Measurements from ENCODE around the gene ASIC2.
A peak's percentile ranks its signal among the peaks of the same experiment; 100 is the strongest.

ASIC2 gene

DNA sequence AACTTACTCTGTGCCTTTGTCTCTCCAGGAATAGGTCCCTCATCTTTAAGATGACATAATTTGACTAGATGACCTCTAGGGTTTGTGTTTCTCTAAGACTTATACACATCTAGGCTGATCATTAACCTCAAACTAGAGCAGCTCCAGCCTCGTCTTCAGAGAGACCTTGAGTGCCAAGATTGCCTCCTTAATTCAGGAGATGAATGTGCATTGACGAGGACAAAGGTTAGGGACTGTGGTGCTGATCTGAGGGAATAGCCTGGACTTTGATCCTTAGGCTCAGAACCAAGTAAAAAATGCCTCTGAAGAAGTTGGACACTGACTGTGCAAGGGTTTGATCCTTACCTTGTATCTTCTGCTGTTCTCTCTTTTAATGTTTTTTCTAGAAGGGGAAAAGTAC is 17.2 kb upstream of the ASIC2 start:
- H3K36me3 ChIP-seq (ENCODE audit: insufficient read depth, low read length) = no peaks in the 10 kb centered on the region
- no peak overlapping the region for H3K27ac ChIP-seq (ENCODE audit: low read depth, low read length)
- H2AFZ ChIP-seq (ENCODE audit: low read length, unreplicated experiment) = no peak overlapping the region
- no peak overlapping the region for H3K4me3 ChIP-seq (ENCODE audit: low read depth, low read length)
- peaks cover 80% of the 10 kb centered on the region for H3K27me3 ChIP-seq (ENCODE audit: insufficient read depth, low read length)
- H3K4me1 ChIP-seq (ENCODE audit: control insufficient read depth, insufficient read depth, low read length, unreplicated experiment) = no peaks in the 10 kb centered on the region
- no peaks in the 10 kb centered on the region for H3K79me2 ChIP-seq (ENCODE audit: control insufficient read depth, insufficient read depth, low read length, unreplicated experiment)

DNA sequence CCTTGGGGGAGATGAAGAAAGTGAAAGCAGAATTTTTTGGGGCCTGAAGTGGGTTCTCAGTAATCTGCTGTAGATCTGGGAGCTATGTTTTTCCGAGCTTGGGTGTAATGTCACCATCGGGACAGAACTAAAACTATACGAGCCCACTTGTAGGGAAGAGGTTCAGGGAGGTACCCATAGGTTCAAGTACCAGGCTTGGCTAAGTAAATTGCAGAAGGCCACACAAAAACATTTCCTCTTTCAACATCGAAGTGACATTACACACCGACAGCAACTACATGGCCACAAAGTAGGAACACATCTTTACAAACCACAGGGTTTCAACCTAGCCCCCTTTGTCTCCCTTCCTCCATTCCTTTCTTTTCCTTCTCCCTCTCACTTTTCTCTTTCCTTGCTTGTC is 10.2 kb upstream of the ASIC2 start:
- Histone ChIP-seq H3K27me3 (ENCODE audit: insufficient read depth, low read length) (peaks cover 77% of the 10 kb centered on the region), H3K4me1 (ENCODE audit: control insufficient read depth, insufficient read depth, low read length, unreplicated experiment) (no peaks in the 10 kb centered on the region), H3K79me2 (ENCODE audit: control insufficient read depth, insufficient read depth, low read length, unreplicated experiment) (no peaks in the 10 kb centered on the region), H2AFZ (ENCODE audit: low read length, unreplicated experiment) (no peak overlapping the region), H3K27ac (ENCODE audit: low read depth, low read length) (no peak overlapping the region), H3K4me3 (ENCODE audit: low read depth, low read length) (no peak overlapping the region), H3K36me3 (ENCODE audit: insufficient read depth, low read length) (no peaks in the 10 kb centered on the region)

- H3K4me1 ChIP-seq (ENCODE audit: control insufficient read depth, insufficient read depth, low read length, unreplicated experiment) = no peaks in the 10 kb centered on the region
- H3K27me3 ChIP-seq (ENCODE audit: insufficient read depth, low read length) = peaks cover 68% of the 10 kb centered on the region
- no peaks in the 10 kb centered on the region for H3K36me3 ChIP-seq (ENCODE audit: insufficient read depth, low read length)
- H3K4me3 ChIP-seq (ENCODE audit: low read depth, low read length) = no peak overlapping the region
- no peak overlapping the region for H3K27ac ChIP-seq (ENCODE audit: low read depth, low read length)
- H3K79me2 ChIP-seq (ENCODE audit: control insufficient read depth, insufficient read depth, low read length, unreplicated experiment) = no peaks in the 10 kb centered on the region
- H2AFZ ChIP-seq (ENCODE audit: low read length, unreplicated experiment) = no peak overlapping the region
Measured at GRCh38 chr17:33302394-33302793, 9.3 kb upstream of the ASIC2 start.

- no peak overlapping the region for H3K27ac ChIP-seq (ENCODE audit: low read depth, low read length)
- no peak overlapping the region for H3K4me3 ChIP-seq (ENCODE audit: low read depth, low read length)
- peaks cover 68% of the 10 kb centered on the region for H3K27me3 ChIP-seq (ENCODE audit: insufficient read depth, low read length)
- H3K4me1 ChIP-seq (ENCODE audit: control insufficient read depth, insufficient read depth, low read length, unreplicated experiment) = no peaks in the 10 kb centered on the region
- no peaks in the 10 kb centered on the region for H3K79me2 ChIP-seq (ENCODE audit: control insufficient read depth, insufficient read depth, low read length, unreplicated experiment)
- H2AFZ ChIP-seq (ENCODE audit: low read length, unreplicated experiment) = no peak overlapping the region
- no peaks in the 10 kb centered on the region for H3K36me3 ChIP-seq (ENCODE audit: insufficient read depth, low read length)
Measured at GRCh38 chr17:33300241-33300640, 7.1 kb upstream of the ASIC2 start.

- Histone ChIP-seq H3K4me1 (ENCODE audit: control insufficient read depth, insufficient read depth, low read length, unreplicated experiment) (no peaks in the 10 kb centered on the region), H3K79me2 (ENCODE audit: control insufficient read depth, insufficient read depth, low read length, unreplicated experiment) (no peaks in the 10 kb centered on the region)
Measured at GRCh38 chr17:33299115-33299514, 6.0 kb upstream of the ASIC2 start.

DNA sequence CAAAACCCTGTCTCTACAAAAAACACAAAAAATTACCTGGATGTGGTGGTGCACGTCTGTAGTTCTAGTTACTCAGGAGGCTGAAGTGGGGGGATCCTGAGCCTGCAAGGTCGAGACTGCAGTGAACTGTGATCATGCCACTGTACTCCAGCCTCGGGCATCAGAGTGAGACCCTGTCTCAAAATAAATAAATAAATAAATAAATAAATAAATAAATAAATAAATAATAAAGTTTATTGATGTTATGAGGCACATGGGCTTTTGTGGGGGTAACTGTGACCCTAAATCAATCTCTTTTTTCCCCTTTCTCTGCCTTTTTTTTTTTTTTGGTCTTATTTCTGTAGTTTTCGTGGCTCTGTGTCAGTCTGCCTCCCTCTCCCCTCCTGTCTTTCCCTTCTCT is 4.5 kb upstream of the ASIC2 start:
- Histone ChIP-seq H3K36me3 (ENCODE audit: insufficient read depth, low read length) (no peaks in the 10 kb centered on the region), H3K4me3 (ENCODE audit: low read depth, low read length) (no peak overlapping the region), H3K27ac (ENCODE audit: low read depth, low read length) (no peak overlapping the region), H3K79me2 (ENCODE audit: control insufficient read depth, insufficient read depth, low read length, unreplicated experiment) (no peaks in the 10 kb centered on the region), H2AFZ (ENCODE audit: low read length, unreplicated experiment) (no peak overlapping the region), H3K4me1 (ENCODE audit: control insufficient read depth, insufficient read depth, low read length, unreplicated experiment) (no peaks in the 10 kb centered on the region), H3K27me3 (ENCODE audit: insufficient read depth, low read length) (peaks cover 68% of the 10 kb centered on the region)

More at GRCh38 chr17:33299115-33299514, 6.0 kb upstream of the ASIC2 start:
- Histone ChIP-seq H3K4me3 (ENCODE audit: low read depth, low read length) (no peak overlapping the region), H2AFZ (ENCODE audit: low read length, unreplicated experiment) (no peak overlapping the region), H3K36me3 (ENCODE audit: insufficient read depth, low read length) (no peaks in the 10 kb centered on the region), H3K27me3 (ENCODE audit: insufficient read depth, low read length) (peaks cover 68% of the 10 kb centered on the region), H3K27ac (ENCODE audit: low read depth, low read length) (no peak overlapping the region)

DNA sequence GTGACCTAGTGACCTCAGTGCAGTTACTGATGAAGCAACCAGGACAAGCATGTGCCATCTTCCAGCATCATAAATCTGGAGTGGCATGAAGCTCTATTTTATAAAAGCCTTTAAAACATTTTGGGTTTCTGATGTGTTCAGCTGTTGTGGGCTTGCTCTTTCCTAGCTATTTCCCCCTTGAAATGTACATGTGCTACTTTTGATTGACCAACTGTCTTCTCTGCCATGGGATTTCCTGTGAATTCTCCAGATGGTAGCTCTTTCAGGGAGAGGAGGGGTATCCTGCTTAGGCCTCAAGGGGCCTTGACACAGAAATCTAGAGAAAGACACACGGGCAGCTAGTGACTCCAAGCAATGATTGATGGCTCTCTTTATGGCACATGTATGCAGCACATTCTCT is 1.9 kb upstream of the ASIC2 start:
- Histone ChIP-seq H3K27me3 (ENCODE audit: insufficient read depth, low read length) (peaks cover 70% of the 10 kb centered on the region), H3K4me3 (ENCODE audit: low read depth, low read length) (no peak overlapping the region), H3K4me1 (ENCODE audit: control insufficient read depth, insufficient read depth, low read length, unreplicated experiment) (no peaks in the 10 kb centered on the region), H3K36me3 (ENCODE audit: insufficient read depth, low read length) (no peaks in the 10 kb centered on the region), H3K27ac (ENCODE audit: low read depth, low read length) (no peak overlapping the region), H3K79me2 (ENCODE audit: control insufficient read depth, insufficient read depth, low read length, unreplicated experiment) (no peaks in the 10 kb centered on the region), H2AFZ (ENCODE audit: low read length, unreplicated experiment) (no peak overlapping the region)

DNA sequence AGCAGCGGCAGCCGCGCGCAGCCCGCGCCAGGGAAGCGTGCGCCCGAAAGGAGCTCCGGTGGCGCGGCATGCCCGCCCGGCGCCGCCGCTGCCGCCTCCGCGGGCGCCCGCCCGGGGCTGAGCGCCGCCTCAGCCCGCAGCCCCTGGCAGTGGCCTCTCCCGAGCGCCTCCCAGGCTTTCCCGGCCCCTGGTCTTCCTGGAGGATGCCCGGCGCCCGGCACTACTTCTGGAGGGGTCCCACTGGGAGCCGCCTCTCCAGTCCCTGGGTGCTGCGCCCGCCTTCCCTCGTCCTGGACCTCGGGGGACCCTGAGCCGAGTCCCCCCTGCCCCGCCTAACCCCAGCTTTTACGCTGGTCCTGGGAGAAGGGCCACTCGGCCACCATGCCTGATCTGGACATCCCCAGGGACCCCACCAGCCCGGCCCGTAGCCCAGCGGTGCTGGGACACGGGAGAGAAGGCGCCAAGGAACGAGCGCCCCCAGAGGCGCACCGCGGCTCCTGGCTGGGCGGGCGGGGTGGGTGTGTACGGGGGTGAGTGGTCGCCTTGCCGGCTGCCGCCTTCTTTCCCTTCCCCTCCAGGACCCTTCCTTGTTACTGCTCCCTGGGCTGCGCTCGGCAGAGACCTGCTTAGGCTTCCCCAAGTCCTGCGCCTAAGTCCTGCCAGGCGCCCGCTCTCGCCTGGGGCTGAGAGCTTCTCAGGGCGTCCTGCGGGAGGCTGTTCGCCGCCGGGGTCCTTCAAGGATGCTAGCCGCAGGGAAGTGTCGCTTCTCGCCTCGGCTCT is 704 bp downstream of the ASIC2 start:
- Histone ChIP-seq H3K79me2 (ENCODE audit: control insufficient read depth, insufficient read depth, low read length, unreplicated experiment) (no peaks in the 10 kb centered on the region), H3K36me3 (ENCODE audit: insufficient read depth, low read length) (no peaks in the 10 kb centered on the region), H3K4me1 (ENCODE audit: control insufficient read depth, insufficient read depth, low read length, unreplicated experiment) (no peaks in the 10 kb centered on the region), H3K4me3 (ENCODE audit: low read depth, low read length) (peak overlapping the region; percentile 72), H2AFZ (ENCODE audit: low read length, unreplicated experiment) (peak overlapping the region; percentile 38), H3K27me3 (ENCODE audit: insufficient read depth, low read length) (peaks cover 88% of the 10 kb centered on the region), H3K27ac (ENCODE audit: low read depth, low read length) (no peak overlapping the region)

DNA sequence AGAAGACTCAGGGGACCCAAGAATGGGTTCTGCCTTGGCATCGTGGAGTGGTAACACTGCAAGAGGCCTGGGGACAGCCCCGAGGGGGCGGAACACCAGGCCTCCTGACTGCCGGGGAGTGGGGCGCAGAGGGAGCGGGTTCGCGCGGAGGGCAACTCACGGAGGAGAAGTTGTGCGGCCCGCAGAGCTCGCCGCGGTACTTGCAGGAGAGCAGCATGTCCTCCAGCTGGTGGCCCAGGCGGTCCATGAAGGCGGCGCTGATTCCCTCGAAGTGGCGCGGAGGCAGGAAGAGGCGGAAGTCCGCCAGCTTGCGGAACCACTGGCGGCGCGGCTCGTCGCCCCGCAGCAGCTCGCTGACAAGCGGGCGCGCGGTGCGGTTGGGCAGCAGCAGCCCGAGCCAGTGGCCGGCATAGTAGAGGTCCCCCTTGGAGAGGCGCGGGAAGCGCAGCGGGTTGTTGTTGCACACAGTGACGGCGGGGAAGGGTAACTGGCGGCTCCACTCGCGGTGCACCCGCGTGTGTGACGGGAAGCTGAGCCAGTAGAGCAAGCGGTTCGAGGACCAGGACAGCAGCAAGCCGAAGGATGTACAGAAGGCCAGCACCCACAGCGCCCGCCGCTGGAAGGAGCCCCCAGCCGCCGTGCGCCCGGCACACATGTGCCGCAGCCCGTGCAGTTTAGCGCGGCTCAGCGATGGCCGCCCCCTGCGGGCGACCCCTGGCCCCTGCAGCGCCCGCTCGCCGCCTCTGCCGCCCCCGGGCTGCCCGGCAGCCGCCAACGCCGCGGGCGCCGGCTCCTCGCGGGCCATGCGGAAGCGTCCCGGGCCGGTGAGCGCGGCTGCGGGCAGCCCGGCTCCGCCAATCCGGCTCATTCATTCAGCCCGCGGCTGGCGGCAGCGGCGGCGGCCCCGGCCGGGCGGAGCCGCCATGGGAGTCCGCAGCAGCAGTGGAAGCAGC is 1.6 kb downstream of the ASIC2 start:
- H2AFZ ChIP-seq (ENCODE audit: low read length, unreplicated experiment) = peak overlapping the region; percentile 38
- peaks cover 81% of the 10 kb centered on the region for H3K27me3 ChIP-seq (ENCODE audit: insufficient read depth, low read length)

DNA sequence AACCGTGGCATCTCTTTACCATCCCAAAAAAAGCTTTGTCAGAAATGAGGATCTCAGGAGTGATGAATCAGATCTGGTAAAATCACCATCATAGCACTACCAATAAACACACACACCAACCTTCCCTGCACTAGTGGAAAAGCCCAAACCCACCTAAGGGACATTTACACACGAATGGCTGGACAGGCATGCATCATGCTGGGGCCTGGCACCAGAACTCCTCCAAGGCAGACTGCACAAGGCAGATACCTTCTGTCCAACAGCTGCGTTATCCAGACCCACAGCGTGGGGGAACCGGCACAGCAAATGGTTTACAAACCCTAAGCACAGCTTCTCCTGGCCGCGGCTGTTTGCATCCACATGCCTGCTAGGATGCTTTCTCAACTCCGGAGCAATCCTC is 2.8 kb downstream of the ASIC2 start:
- Histone ChIP-seq H3K36me3 (ENCODE audit: insufficient read depth, low read length) (no peaks in the 10 kb centered on the region), H3K27me3 (ENCODE audit: insufficient read depth, low read length) (peaks cover 68% of the 10 kb centered on the region), H2AFZ (ENCODE audit: low read length, unreplicated experiment) (no peak overlapping the region), H3K4me1 (ENCODE audit: control insufficient read depth, insufficient read depth, low read length, unreplicated experiment) (no peaks in the 10 kb centered on the region), H3K27ac (ENCODE audit: low read depth, low read length) (no peak overlapping the region), H3K79me2 (ENCODE audit: control insufficient read depth, insufficient read depth, low read length, unreplicated experiment) (no peaks in the 10 kb centered on the region), H3K4me3 (ENCODE audit: low read depth, low read length) (no peak overlapping the region)

More for the DNA sequence above, 1.6 kb downstream of the ASIC2 start:
- H3K4me3 ChIP-seq (ENCODE audit: low read depth, low read length) = peak overlapping the region; percentile 72
- no peaks in the 10 kb centered on the region for H3K4me1 ChIP-seq (ENCODE audit: control insufficient read depth, insufficient read depth, low read length, unreplicated experiment)
- H3K79me2 ChIP-seq (ENCODE audit: control insufficient read depth, insufficient read depth, low read length, unreplicated experiment) = no peaks in the 10 kb centered on the region
- H3K27ac ChIP-seq (ENCODE audit: low read depth, low read length) = no peak overlapping the region
- H3K36me3 ChIP-seq (ENCODE audit: insufficient read depth, low read length) = no peaks in the 10 kb centered on the region

All from ACC112 (cell line).